Right lobe of liver (tissue), 6 donors: ENCODE data around the gene CHST15. TPM values are rescaled to one million over a fixed set of nuclear protein-coding genes. Genes with fewer than 3 reads are reported as not detected.
A peak's percentile ranks its signal among the peaks of the same experiment; 100 is the strongest.

Experiments used
- ATAC-seq, 4 donors: fragments of 200-7000 bp; cut with Tn5 transposase; one replicate each; pipeline ENCODE4 v1.9.1; 2020; ENCODE audit warnings: mild to moderate bottlenecking in 4 of 4, moderate library complexity in 4 of 4
- DNase-seq, 3 donors: peaks; one replicate each; pipeline ENCODE4 v3.0.0-alpha.2; 2020
- H3K27ac ChIP-seq, 3 donors: fragments of 200-600 bp; one replicate each; pipeline ENCODE4 v1.8.0; 2022
- H3K27me3 ChIP-seq, 2 donors: fragments of 200-600 bp; one replicate each; pipeline ENCODE4 v1.8.0; 2022
- H3K36me3 ChIP-seq, 4 donors: fragments of 200-600 bp; sonication (generic) in 1 of 4; one replicate each; pipeline versions ENCODE4 v1.5.1 to v1.8.0; 2017 to 2022; ENCODE audit warnings: control low read depth in 1 of 4
- H3K4me1 ChIP-seq, 4 donors: fragments of 200-600 bp; sonication (generic) in 1 of 4; one replicate each; pipeline versions ENCODE4 v1.5.1 to v1.8.0; 2017 to 2022; ENCODE audit warnings: control low read depth in 1 of 4
- H3K4me3 ChIP-seq, 3 donors: fragments of 200-600 bp; one replicate each; pipeline ENCODE4 v1.8.0; 2022
- H3K9me3 ChIP-seq, 4 donors: fragments of 200-600 bp; sonication (generic) in 1 of 4; one replicate each; pipeline versions ENCODE4 v1.5.1 to v1.8.0; 2017 to 2022; ENCODE audit warnings: control low read depth in 1 of 4
- CTCF ChIP-seq, 4 donors: fragments of 200-600 bp in 3 of 4; fragments of 450-650 bp in 1 of 4; IDR thresholded peaks; one replicate each; pipeline versions ENCODE4 v1.5.1 to v1.8.0; 2016 to 2022; ENCODE audit warnings: antibody characterized with exemption in 4 of 4, mild to moderate bottlenecking in 2 of 4
- POLR2A ChIP-seq: fragments of 450-650 bp; IDR thresholded peaks from one replicate; pipeline ENCODE4 v1.6.1; 2017; ENCODE audit warnings: antibody characterized with exemption, mild to moderate bottlenecking
- WGBS: methylation state at CpG from one replicate; pipeline ENCODE4 v1.1.6; 2018; ENCODE audit warnings: low coverage, low lambda C conversion rate; ENCODE audit not compliant: insufficient coverage; ENCODE audit errors: missing lambda C conversion rate; 5-methylcytosine and 5-hydroxymethylcytosine counted together
- intact Hi-C, 2 donors: fragments of 100-400 bp; cut with DNase I; formaldehyde crosslinking; loops; one replicate each; pipeline versions ENCODE4 v1.11.2 to v1.14.1; 2022
- total RNA-seq, 6 experiments: library from RNA; depleted of rRNA in 2 of 6; stranded (reverse); fragments of >200 nt in 2 of 6; fragmentation: NEBNext Ultra II Directional in 3 of 6; extraction: Animal tissue kit (Norgen Biotek cat#: 25700) in 3 of 6; gene quantifications; one replicate each; pipeline versions ENCODE4 v1.1.0 to v1.2.4, GENCODE V29; 2016 to 2023
- donor health status: DM: no; HTN: yes; CAD: no.
- donor health status: DM: no; HTN: no; CAD: no.
- donor health status: DM: no; HTN: no; CAD: no.
- donor health status: DM: no; HTN: yes; CAD: no.
- donor health status: DM: no; HTN: yes; CAD: no.

CHST15 gene
- total RNA-seq, 6 experiments from 2014 or later, result 9.2 to 25.8 (median 11.8) TPM

GRCh38 chr10:124069341-124070264, 23.8 kb downstream of the CHST15 start:
- no peak overlapping the region for H3K4me3 ChIP-seq
- H3K9me3 ChIP-seq, result no peaks in the 10 kb centered on the region
- intact Hi-C loops, result no loop called here
- DNase-seq (no peak), ATAC-seq (no peak)
- no peaks in the 10 kb centered on the region for H3K4me1 ChIP-seq
- H3K27ac ChIP-seq, result no peak overlapping the region
- no peaks in the 10 kb centered on the region for H3K27me3 ChIP-seq
- no peak for TF ChIP-seq POLR2A
- WGBS, result 62% methylated on average over 8 of the region's 11 CpGs
- H3K36me3 ChIP-seq, result no peaks in the 10 kb centered on the region

GRCh38 chr10:124068929-124069328, 24.5 kb downstream of the CHST15 start:
- H3K9me3 ChIP-seq, result no peaks in the 10 kb centered on the region
- no peaks in the 10 kb centered on the region for H3K27me3 ChIP-seq
- no peak overlapping the region for H3K27ac ChIP-seq
- no peak overlapping the region for H3K4me3 ChIP-seq
- DNase-seq (no peak), ATAC-seq (no peak)
- H3K36me3 ChIP-seq, result no peaks in the 10 kb centered on the region
- H3K4me1 ChIP-seq, result peaks cover 0 to 5% (median 0%) of the 10 kb centered on the region in 4 donors
- intact Hi-C loops, result no loop called here
- TF ChIP-seq POLR2A (no peak), CTCF (IDR thresholded peaks at IDR 0.05) (no peak)
- WGBS, result 29% methylated on average over 1 of the region's 3 CpGs

- no peaks in the 10 kb centered on the region for H3K9me3 ChIP-seq
- H3K27ac ChIP-seq, result no peak overlapping the region
- WGBS, result 83% methylated on average over 12 of the region's 14 CpGs
Observed at GRCh38 chr10:124067825-124068400, 25.5 kb downstream of the CHST15 start.

GRCh38 chr10:124066781-124067714, 26.4 kb downstream of the CHST15 start:
- 56% methylated on average over 10 of the region's 12 CpGs for WGBS
- peaks cover 0 to 24% (median 8%) of the 10 kb centered on the region in 4 donors for H3K4me1 ChIP-seq
- H3K27ac ChIP-seq, result no peak overlapping the region
- ATAC-seq (peak in 1 of 4 donors; percentile 38), DNase-seq (no peak)
- H3K36me3 ChIP-seq, result no peaks in the 10 kb centered on the region
- no peaks in the 10 kb centered on the region for H3K27me3 ChIP-seq
- H3K9me3 ChIP-seq, result no peaks in the 10 kb centered on the region
- TF ChIP-seq POLR2A (no peak), CTCF (IDR thresholded peaks at IDR 0.05) (no peak)
- H3K4me3 ChIP-seq, result no peak overlapping the region
- intact Hi-C loops, result no loop called here

More at GRCh38 chr10:124067825-124068400, 25.5 kb downstream of the CHST15 start:
- Histone ChIP-seq H3K4me1 (peaks cover 0 to 15% (median 6%) of the 10 kb centered on the region in 4 donors), H3K4me3 (no peak overlapping the region), H3K27me3 (no peaks in the 10 kb centered on the region), H3K36me3 (no peaks in the 10 kb centered on the region)
- DNase-seq, result no peak
- no peak for TF ChIP-seq CTCF (IDR thresholded peaks at IDR 0.05)
- no peak for TF ChIP-seq POLR2A
- intact Hi-C loops, result no loop called here
- ATAC-seq, result no peak
